ENCODE measurements around the gene AKR1B1. TPM values are rescaled to one million over a fixed set of nuclear protein-coding genes. Genes with fewer than 3 reads are reported as not detected.

The AKR1B1 gene
- total and polyA plus RNA-seq, 2 of the 4 experiments (the other 2 are of a cell fraction), result 90.9 to 201 TPM

GRCh38 chr7:134470864-134471263 lies 12.0 kb upstream of the AKR1B1 start:
- no peak overlapping the region for H3K9ac ChIP-seq (ENCODE audit: low read depth, low read length)
- H4K8ac ChIP-seq (ENCODE audit: low read depth in 2 of 2, low read length in 2 of 2), result 0 out of 4 replicates have a peak overlapping the region, but pooled peaks of 1 of the 2 experiments have one; percentile 23
- peak overlapping the region; percentile 38; the same call in 1 of the 2 replicates for H3K18ac ChIP-seq (ENCODE audit: low read depth, low read length)
- TF ChIP-seq BHLHE40 (IDR thresholded peaks at IDR 0.05; ENCODE audit: low read depth, low read length) (peak; percentile 59), CHD1 (IDR thresholded peaks at IDR 0.05; ENCODE audit: low read depth, low read length) (no peak), RFX5 (IDR thresholded peaks at IDR 0.05; ENCODE audit: low read depth, low read length) (no peak), MAZ (IDR thresholded peaks at IDR 0.05; ENCODE audit: borderline replicate concordance, low read depth, low read length) (no peak), POLR2A (IDR thresholded peaks at IDR 0.05; ENCODE audit: low read depth, low read length) (no peak), SMC3 (IDR thresholded peaks at IDR 0.05; ENCODE audit: low read depth, low read length) (no peak), NFE2L2 (IDR thresholded peaks at IDR 0.05; ENCODE audit: low read depth, low read length) (no peak), USF2 (IDR thresholded peaks at IDR 0.05; ENCODE audit: low read depth, low read length) (peak; percentile 59; the same call in 1 of the 2 replicates), RAD21 (IDR thresholded peaks at IDR 0.05; ENCODE audit: low read length) (no peak), CEBPB (IDR thresholded peaks at IDR 0.05; ENCODE audit: low read depth, low read length) (peak; percentile 81), MAFK (IDR thresholded peaks at IDR 0.05; ENCODE audit: low read depth, low read length) (no peak), ELK1 (IDR thresholded peaks at IDR 0.05; ENCODE audit: borderline replicate concordance, low read depth, low read length) (no peak), FOS (IDR thresholded peaks at IDR 0.05; ENCODE audit: low read depth, low read length) (peak; percentile 26; the same call in 1 of the 2 replicates), CTCF (conservative IDR thresholded peaks at IDR 0.05; ENCODE audit: low read depth, low read length) (no peak), MXI1 (IDR thresholded peaks at IDR 0.05; ENCODE audit: borderline replicate concordance, low read depth, low read length) (no peak), RCOR1 (IDR thresholded peaks at IDR 0.05; ENCODE audit: insufficient replicate concordance, low read length) (no peak)
- dilution Hi-C loops (cut with HindIII; ENCODE audit: low sequenced_read_pairs, unreplicated experiment), result no loop called here
- peak overlapping the region; percentile 55 for H2BK5ac ChIP-seq (ENCODE audit: low read depth, low read length, poor library complexity, severe bottlenecking)
- peak overlapping the region; percentile 61; the same call in 1 of the 3 replicates for H2BK15ac ChIP-seq (ENCODE audit: low read depth, low read length)
- H4K20me1 ChIP-seq (ENCODE audit: insufficient read depth, low read length), result no peaks in the 10 kb centered on the region
- no peaks in the 10 kb centered on the region for H3K27me3 ChIP-seq (ENCODE audit: control insufficient read depth, insufficient read depth, low read length)
- ATAC-seq (ENCODE audit: low read depth) (peak; percentile 38), DNase-seq (peak; percentile 79)
- H2BK20ac ChIP-seq (ENCODE audit: low read depth, low read length), result peak overlapping the region; percentile 29
- in situ Hi-C loops (cut with MboI; ENCODE audit: low sequenced_read_pairs), result no loop called here
- no peak overlapping the region; the same call in 1 of the 2 replicates for H3K4me2 ChIP-seq (ENCODE audit: low read depth, low read length)
- no peak overlapping the region for H3K23ac ChIP-seq (ENCODE audit: low read depth, low read length)
- no peak overlapping the region; the same call in 1 of the 2 replicates for H2AK5ac ChIP-seq (ENCODE audit: low read depth, low read length)
- ChIA-PET POLR2A (ENCODE audit: unreplicated experiment) (no interaction called here), CTCF (no interaction called here)
- no peaks in the 10 kb centered on the region; the same call in 1 of the 2 replicates for H3K4me1 ChIP-seq (ENCODE audit: control insufficient read depth, insufficient read depth, low read length)
- H3K9me1 ChIP-seq (ENCODE audit: insufficient read depth, low read length), result 0 out of 2 replicates have a peak, but pooled peaks cover 5% of the 10 kb centered on the region
- H2AK9ac ChIP-seq (replicated peaks; ENCODE audit: low read depth, low read length, poor library complexity), result peak overlapping the region; percentile 22
- no peak overlapping the region for H3K27ac ChIP-seq (ENCODE audit: insufficient read depth, low read length)
- intact Hi-C loops (cut with micrococcal nuclease), result no loop called here
- H3K4me3 ChIP-seq (ENCODE audit: insufficient read depth, low read depth, low read length), result no peak overlapping the region
- H3K36me3 ChIP-seq (ENCODE audit: control insufficient read depth, insufficient read depth, low read length), result no peaks in the 10 kb centered on the region
- H4K5ac ChIP-seq (ENCODE audit: low read depth, low read length), result no peak overlapping the region
- 0 out of 2 replicates have a peak overlapping the region, but pooled peaks have one; percentile 62 for H3K14ac ChIP-seq (replicated peaks; ENCODE audit: low read depth, low read length)
- H2BK120ac ChIP-seq (ENCODE audit: low read depth, low read length), result peak overlapping the region; percentile 62; the same call in 1 of the 2 replicates
- peak overlapping the region; percentile 72 for H2AFZ ChIP-seq (replicated peaks; ENCODE audit: low read length, poor library complexity)
- WGBS, 2 experiments (ENCODE audit: extremely low coverage in 2 of 2, insufficient read length in 1 of 2), result no CpG with 5 or more reads among the region's 4 CpGs
- BruUV-seq (replicated peaks), result no TSS peak
- H3K56ac ChIP-seq (ENCODE audit: extremely low read depth, insufficient read depth, low read length), result no peak overlapping the region
- H4K91ac ChIP-seq (ENCODE audit: insufficient read depth, low read depth, low read length), result peak overlapping the region; percentile 63
- no peaks in the 10 kb centered on the region for H3K9me3 ChIP-seq (ENCODE audit: control insufficient read depth, insufficient read depth, low read length)
- peak overlapping the region; percentile 10; the same call in 1 of the 2 replicates for H3K4ac ChIP-seq (ENCODE audit: low read depth, low read length)
- H3K79me1 ChIP-seq (ENCODE audit: low read depth in 1 of 2, low read length in 2 of 2), result no peaks in the 10 kb centered on the region

All from IMR-90 (cell line).